Stimulated activated effector memory CD8-positive, alpha-beta T cell treated with anti-CD3 and anti-CD28 coated beads, Interleukin-12 subunit alpha, Interleukin-12 subunit beta, amount 100 ng/mL, for 72 hours (primary cell): Measurements from ENCODE around the gene DCBLD1.
"Not testable (repeated sequence)": the region's sequence is repeated elsewhere in the genome, so short reads cannot be mapped to it uniquely, and the experiment has no call there.

ENCODE experiments used
- ATAC-seq: fragments of 150-1000 bp; cut with Tn5 transposase; 2 replicates; pipeline ENCODE4 v1.10.0; 2021
- DNase-seq, 2 donors: peaks; one replicate each; pipeline ENCODE4 v3.0.0; 2021 to 2022; ENCODE audit warnings: low spot score in 2 of 2
- H3K27ac Mint-ChIP-seq: one replicate; pipeline ENCODE4 v1.8.0; 2022; ENCODE audit warnings: mild to moderate bottlenecking, mixed read lengths
- H3K36me3 Mint-ChIP-seq: one replicate; pipeline ENCODE4 v1.8.0; 2022; ENCODE audit warnings: mild to moderate bottlenecking, mixed read lengths
- H3K4me1 Mint-ChIP-seq: one replicate; pipeline ENCODE4 v1.8.0; 2022; ENCODE audit warnings: mixed read lengths
- H3K4me3 Mint-ChIP-seq: one replicate; pipeline ENCODE4 v1.8.0; 2022; ENCODE audit warnings: mild to moderate bottlenecking, mixed read lengths
- H3K9me3 Mint-ChIP-seq: one replicate; pipeline ENCODE4 v1.8.0; 2022; ENCODE audit warnings: mixed read lengths

DCBLD1 gene

GRCh38 chr6:117503211-117503610 lies 20.7 kb downstream of the DCBLD1 start:
- Mint-ChIP-seq H3K4me1 (peaks cover 10% of the 10 kb centered on the region), H3K9me3 (no peaks in the 10 kb centered on the region), H3K4me3 (no peak overlapping the region), H3K27ac (no peak overlapping the region), H3K36me3 (peaks cover 11% of the 10 kb centered on the region)
- no peak for DNase-seq
- no peak for ATAC-seq

- no peak for ATAC-seq
- peaks cover 11% of the 10 kb centered on the region for H3K36me3 Mint-ChIP-seq
- H3K9me3 Mint-ChIP-seq: no peaks in the 10 kb centered on the region
- DNase-seq: no peak
- H3K4me3 Mint-ChIP-seq: no peak overlapping the region
- no peak overlapping the region for H3K27ac Mint-ChIP-seq
- H3K4me1 Mint-ChIP-seq: peaks cover 6% of the 10 kb centered on the region
Observed at GRCh38 chr6:117504478-117505144, 22.1 kb downstream of the DCBLD1 start.

- H3K9me3 Mint-ChIP-seq: no peaks in the 10 kb centered on the region
- DNase-seq: no peak
Observed at GRCh38 chr6:117505311-117505710, 22.8 kb downstream of the DCBLD1 start.

GRCh38 chr6:117506180-117506835 lies 23.8 kb downstream of the DCBLD1 start:
- peaks cover 6% of the 10 kb centered on the region for H3K4me1 Mint-ChIP-seq
- no peak for ATAC-seq
- H3K27ac Mint-ChIP-seq: no peak overlapping the region
- peaks cover 11% of the 10 kb centered on the region for H3K36me3 Mint-ChIP-seq
- no peak for DNase-seq
- H3K4me3 Mint-ChIP-seq: no peak overlapping the region
- H3K9me3 Mint-ChIP-seq: no peaks in the 10 kb centered on the region

More at GRCh38 chr6:117505311-117505710, 22.8 kb downstream of the DCBLD1 start:
- ATAC-seq: no peak
- H3K27ac Mint-ChIP-seq: no peak overlapping the region
- H3K4me3 Mint-ChIP-seq: no peak overlapping the region
- H3K4me1 Mint-ChIP-seq: peaks cover 6% of the 10 kb centered on the region
- peaks cover 11% of the 10 kb centered on the region for H3K36me3 Mint-ChIP-seq

GRCh38 chr6:117506907-117507306 lies 24.4 kb downstream of the DCBLD1 start:
- no peak for ATAC-seq
- Mint-ChIP-seq H3K4me3 (no peak overlapping the region), H3K36me3 (peaks cover 11% of the 10 kb centered on the region), H3K27ac (no peak overlapping the region), H3K9me3 (no peaks in the 10 kb centered on the region), H3K4me1 (peaks cover 3% of the 10 kb centered on the region)
- DNase-seq: no peak

GRCh38 chr6:117508450-117508971 lies 26.0 kb downstream of the DCBLD1 start:
- H3K36me3 Mint-ChIP-seq: peaks cover 11% of the 10 kb centered on the region
- ATAC-seq (no peak), DNase-seq (no peak)
- H3K4me1 Mint-ChIP-seq: no peaks in the 10 kb centered on the region
- no peaks in the 10 kb centered on the region for H3K9me3 Mint-ChIP-seq
- H3K27ac Mint-ChIP-seq: no peak overlapping the region
- H3K4me3 Mint-ChIP-seq: no peak overlapping the region

- H3K27ac Mint-ChIP-seq: no peak overlapping the region
- H3K4me3 Mint-ChIP-seq: no peak overlapping the region
- no peaks in the 10 kb centered on the region for H3K4me1 Mint-ChIP-seq
- ATAC-seq (no peak), DNase-seq (no peak)
- H3K36me3 Mint-ChIP-seq: peaks cover 9% of the 10 kb centered on the region
- H3K9me3 Mint-ChIP-seq: no peaks in the 10 kb centered on the region
Observed at GRCh38 chr6:117509021-117509420, 26.5 kb downstream of the DCBLD1 start.

- DNase-seq: no peak
Observed at GRCh38 chr6:117512056-117512828, 29.8 kb downstream of the DCBLD1 start.

GRCh38 chr6:117512987-117513573 lies 30.6 kb downstream of the DCBLD1 start:
- Mint-ChIP-seq H3K36me3 (no peaks in the 10 kb centered on the region), H3K27ac (no peak overlapping the region), H3K9me3 (no peaks in the 10 kb centered on the region), H3K4me1 (no peaks in the 10 kb centered on the region), H3K4me3 (no peak overlapping the region)
- no peak for ATAC-seq
- DNase-seq: no peak

More at GRCh38 chr6:117512056-117512828, 29.8 kb downstream of the DCBLD1 start:
- ATAC-seq: no peak
- H3K4me3 Mint-ChIP-seq: no peak overlapping the region
- H3K9me3 Mint-ChIP-seq: no peaks in the 10 kb centered on the region
- H3K4me1 Mint-ChIP-seq: no peaks in the 10 kb centered on the region
- H3K27ac Mint-ChIP-seq: no peak overlapping the region
- no peaks in the 10 kb centered on the region for H3K36me3 Mint-ChIP-seq

- DNase-seq: no peak
- Mint-ChIP-seq H3K4me1 (no peaks in the 10 kb centered on the region), H3K36me3 (no peaks in the 10 kb centered on the region), H3K4me3 (no peak overlapping the region), H3K27ac (no peak overlapping the region), H3K9me3 (no peaks in the 10 kb centered on the region)
- ATAC-seq: no peak
Observed at GRCh38 chr6:117513778-117514365, 31.4 kb downstream of the DCBLD1 start.

- no peaks in the 10 kb centered on the region for H3K4me1 Mint-ChIP-seq
- H3K27ac Mint-ChIP-seq: no peak overlapping the region
- DNase-seq (no peak), ATAC-seq (no peak)
- no peak overlapping the region for H3K4me3 Mint-ChIP-seq
- H3K9me3 Mint-ChIP-seq: no peaks in the 10 kb centered on the region
- H3K36me3 Mint-ChIP-seq: no peaks in the 10 kb centered on the region
Observed at GRCh38 chr6:117514655-117515054, 32.2 kb downstream of the DCBLD1 start.

- Mint-ChIP-seq H3K4me1 (no peaks in the 10 kb centered on the region), H3K9me3 (no peaks in the 10 kb centered on the region), H3K27ac (no peak overlapping the region), H3K4me3 (no peak overlapping the region), H3K36me3 (no peaks in the 10 kb centered on the region)
- ATAC-seq: no peak
- DNase-seq: no peak
Observed at GRCh38 chr6:117515326-117515725, 32.9 kb downstream of the DCBLD1 start.

GRCh38 chr6:117517995-117518394 lies 35.5 kb downstream of the DCBLD1 start:
- H3K27ac Mint-ChIP-seq, ATAC-seq, H3K36me3 Mint-ChIP-seq, H3K9me3 Mint-ChIP-seq, H3K4me1 Mint-ChIP-seq, H3K4me3 Mint-ChIP-seq, DNase-seq: not testable (repeated sequence)

- Mint-ChIP-seq H3K4me1 (no peaks in the 10 kb centered on the region), H3K36me3 (no peaks in the 10 kb centered on the region), H3K27ac (no peak overlapping the region), H3K9me3 (no peaks in the 10 kb centered on the region), H3K4me3 (no peak overlapping the region)
- DNase-seq (no peak), ATAC-seq (no peak)
Observed at GRCh38 chr6:117518870-117519269, 36.4 kb downstream of the DCBLD1 start.
